RWPE1 (cell line): ENCODE results near the gene NDUFS5.
"Not testable (repeated sequence)": the region's sequence is repeated elsewhere in the genome, so short reads cannot be mapped to it uniquely, and the experiment has no call there.

ENCODE experiments used
- CTCF ChIA-PET: fragments of 350-600 bp; sonication (Branson Sonifier 250); formaldehyde crosslinking; extraction: SDS; loops from one replicate; lab custom pipeline; 2021; lab: Yijun Ruan, JAX
- POLR2A ChIA-PET: fragments of 400-600 bp; formaldehyde crosslinking; extraction: SDS; loops from one replicate; lab custom pipeline; 2020; ENCODE audit warnings: antibody characterized with exemption; ENCODE audit not compliant: low non-redundant PET; lab: Yijun Ruan, JAX
- DNase-seq: peaks from one replicate; pipeline ENCODE4 v3.0.0; 2012; ENCODE audit warnings: low spot score
- H3K27ac ChIP-seq: fragments of 450-650 bp; 2 replicates; pipeline ENCODE4 v1.5.1; 2017
- CTCF ChIP-seq: fragments of 450-650 bp; conservative IDR thresholded peaks from 2 replicates; pipeline ENCODE4 v1.5.1; 2017; ENCODE audit warnings: low read depth, mild to moderate bottlenecking

Gene NDUFS5

GRCh38 chr1:39016604-39017171 lies 9.5 kb upstream of the NDUFS5 start:
- no peak overlapping the region for H3K27ac ChIP-seq
- CTCF ChIA-PET, result no interaction called here
- POLR2A ChIA-PET, result interaction anchor here (0.9 kb wide), 1 partner anchor 10 kb away, joined by 3 read pairs; the partner anchor contains the start of gene NDUFS5
- no peak for TF ChIP-seq CTCF
- DNase-seq, result no peak

GRCh38 chr1:39017266-39017665 lies 8.9 kb upstream of the NDUFS5 start:
- DNase-seq, result no peak
- no peak overlapping the region for H3K27ac ChIP-seq
- ChIA-PET POLR2A (no interaction called here), CTCF (no interaction called here)
- TF ChIP-seq CTCF, result no peak

- DNase-seq, CTCF ChIA-PET, H3K27ac ChIP-seq, POLR2A ChIA-PET: not testable (repeated sequence)
Observed at GRCh38 chr1:39020494-39020893, 5.7 kb upstream of the NDUFS5 start.

- CTCF ChIA-PET, result interaction anchor here (0.6 kb wide), 1 partner anchor 78 kb away, joined by 3 read pairs; no protein-coding TSS in a partner anchor
- POLR2A ChIA-PET, result no interaction called here
- H3K27ac ChIP-seq, result no peak overlapping the region
- no peak for DNase-seq
- no peak for TF ChIP-seq CTCF
Observed at GRCh38 chr1:39021426-39021825, 4.7 kb upstream of the NDUFS5 start.

- TF ChIP-seq CTCF, result no peak
- CTCF ChIA-PET, result interaction anchor here (0.6 kb wide), 1 partner anchor 9 kb away, joined by 3 read pairs; no protein-coding TSS in a partner anchor
- H3K27ac ChIP-seq, result no peak overlapping the region
- POLR2A ChIA-PET, result interaction anchor here (0.6 kb wide), 1 partner anchor 166 kb away, joined by 3 read pairs; no protein-coding TSS in a partner anchor
- no peak for DNase-seq
Observed at GRCh38 chr1:39023140-39023539, 3.0 kb upstream of the NDUFS5 start.

- H3K27ac ChIP-seq, result peak overlapping the region; percentile 95
Observed at GRCh38 chr1:39026866-39027507, 837 bp downstream of the NDUFS5 start.

More at GRCh38 chr1:39026866-39027507, 837 bp downstream of the NDUFS5 start:
- no peak for DNase-seq
- TF ChIP-seq CTCF, result no peak
- POLR2A ChIA-PET, result interaction anchor here (0.5 to 1.2 kb wide), 3 partner anchors 11 to 515 kb away, joined by 3 to 4 read pairs (median 3); no protein-coding TSS in a partner anchor
- CTCF ChIA-PET, result interaction anchor here (0.6 to 1.1 kb wide), 2 partner anchors 18 to 512 kb away, joined by 3 to 11 read pairs; no protein-coding TSS in a partner anchor
